GM12875 (cell line): ENCODE results near the gene ANKMY1.

Experiments used
- H3K4me3 ChIP-seq: one replicate; pipeline ENCODE4 v1.5.1; 2011; ENCODE audit warnings: low read depth, low read length, control low read depth
- CTCF ChIP-seq: IDR thresholded peaks from 2 replicates; pipeline ENCODE4 v1.5.1; 2011; ENCODE audit warnings: low read depth, mild to moderate bottlenecking, control low read depth, inconsistent platforms, low read length, moderate library complexity, borderline replicate concordance; ENCODE audit not compliant: insufficient read depth

Gene ANKMY1

GRCh38 chr2:240462707-240463273 is 95.0 kb downstream of the ANKMY1 start:
- no peak for TF ChIP-seq CTCF
- H3K4me3 ChIP-seq = no peak overlapping the region

GRCh38 chr2:240462073-240462706 is 95.6 kb downstream of the ANKMY1 start:
- no peak overlapping the region for H3K4me3 ChIP-seq
- TF ChIP-seq CTCF = no peak

- H3K4me3 ChIP-seq = no peak overlapping the region
Measured at GRCh38 chr2:240461471-240462072, 96.2 kb downstream of the ANKMY1 start.

GRCh38 chr2:240460781-240461431 is 96.9 kb downstream of the ANKMY1 start:
- no peak overlapping the region for H3K4me3 ChIP-seq
- no peak for TF ChIP-seq CTCF

More at GRCh38 chr2:240461471-240462072, 96.2 kb downstream of the ANKMY1 start:
- no peak for TF ChIP-seq CTCF

GRCh38 chr2:240460253-240460711 is 97.5 kb downstream of the ANKMY1 start:
- H3K4me3 ChIP-seq = no peak overlapping the region
- TF ChIP-seq CTCF = no peak

- no peak overlapping the region for H3K4me3 ChIP-seq
- TF ChIP-seq CTCF = no peak
Measured at GRCh38 chr2:240459401-240460252, 98.2 kb downstream of the ANKMY1 start.
